Neural progenitor cell (in vitro differentiated cells): Measurements from ENCODE around the gene BAIAP2.

ENCODE experiments used
- CTCF ChIP-seq: fragments of 200-600 bp; sonication (generic); IDR thresholded peaks from 2 replicates; pipeline ENCODE4 v1.5.1; 2017; ENCODE audit warnings: antibody characterized with exemption, mild to moderate bottlenecking
- EZH2 ChIP-seq: fragments of 200-600 bp; sonication (generic); IDR thresholded peaks from 2 replicates; pipeline ENCODE4 v1.6.1; 2017; ENCODE audit warnings: antibody characterized with exemption, mild to moderate bottlenecking, moderate library complexity
- EZH2phosphoT487 ChIP-seq: fragments of 200-600 bp; sonication (generic); IDR thresholded peaks from 2 replicates; pipeline ENCODE4 v1.6.1; 2017; ENCODE audit warnings: antibody characterized with exemption

DNA sequence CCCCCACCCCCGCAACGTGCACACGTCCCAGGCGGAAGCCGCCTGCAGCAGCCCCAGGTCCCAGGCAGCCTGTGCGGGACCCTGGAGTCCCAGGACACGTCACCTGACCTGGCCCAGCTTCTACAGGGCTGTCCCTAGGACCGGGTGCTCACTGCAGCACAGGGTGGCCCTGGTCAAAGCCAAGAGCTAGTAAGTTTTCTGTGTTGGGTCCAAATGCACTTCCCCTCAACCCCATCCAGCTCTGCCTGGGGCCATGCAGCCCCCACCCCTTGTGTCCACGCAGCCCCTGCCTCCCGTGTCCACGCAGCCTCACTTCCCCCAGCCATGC lies 108.2 kb downstream of the BAIAP2 start:
- no peak for TF ChIP-seq CTCF
- no peak for TF ChIP-seq EZH2
- no peak for TF ChIP-seq EZH2phosphoT487
